GM10266 (cell line): ENCODE measurements around the gene WWOX.
"Not testable (repeated sequence)": the region's sequence is repeated elsewhere in the genome, so short reads cannot be mapped to it uniquely, and the experiment has no call there.

Experiments
- DNase-seq: peaks from one replicate; pipeline ENCODE4 v3.0.0; 2012; ENCODE audit errors: extremely low spot score
- TF ChIP-seq, protein P1 (sequence below): IDR thresholded peaks from 2 replicates; pipeline ENCODE4 v1.5.1; 2012; ENCODE audit warnings: mild to moderate bottlenecking, low read depth; ENCODE audit not compliant: control insufficient read depth, insufficient read depth; ENCODE audit errors: missing control alignments

Gene WWOX

GRCh38 chr16:78509965-78510364, 410.5 kb downstream of the WWOX start:
- TF ChIP-seq, protein P1, sequence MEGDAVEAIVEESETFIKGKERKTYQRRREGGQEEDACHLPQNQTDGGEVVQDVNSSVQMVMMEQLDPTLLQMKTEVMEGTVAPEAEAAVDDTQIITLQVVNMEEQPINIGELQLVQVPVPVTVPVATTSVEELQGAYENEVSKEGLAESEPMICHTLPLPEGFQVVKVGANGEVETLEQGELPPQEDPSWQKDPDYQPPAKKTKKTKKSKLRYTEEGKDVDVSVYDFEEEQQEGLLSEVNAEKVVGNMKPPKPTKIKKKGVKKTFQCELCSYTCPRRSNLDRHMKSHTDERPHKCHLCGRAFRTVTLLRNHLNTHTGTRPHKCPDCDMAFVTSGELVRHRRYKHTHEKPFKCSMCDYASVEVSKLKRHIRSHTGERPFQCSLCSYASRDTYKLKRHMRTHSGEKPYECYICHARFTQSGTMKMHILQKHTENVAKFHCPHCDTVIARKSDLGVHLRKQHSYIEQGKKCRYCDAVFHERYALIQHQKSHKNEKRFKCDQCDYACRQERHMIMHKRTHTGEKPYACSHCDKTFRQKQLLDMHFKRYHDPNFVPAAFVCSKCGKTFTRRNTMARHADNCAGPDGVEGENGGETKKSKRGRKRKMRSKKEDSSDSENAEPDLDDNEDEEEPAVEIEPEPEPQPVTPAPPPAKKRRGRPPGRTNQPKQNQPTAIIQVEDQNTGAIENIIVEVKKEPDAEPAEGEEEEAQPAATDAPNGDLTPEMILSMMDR, result no peak
- DNase-seq, result no peak

- TF ChIP-seq, protein P1, result no peak
- DNase-seq, result no peak
Measured at GRCh38 chr16:78510496-78510895, 411.0 kb downstream of the WWOX start.

DNA sequence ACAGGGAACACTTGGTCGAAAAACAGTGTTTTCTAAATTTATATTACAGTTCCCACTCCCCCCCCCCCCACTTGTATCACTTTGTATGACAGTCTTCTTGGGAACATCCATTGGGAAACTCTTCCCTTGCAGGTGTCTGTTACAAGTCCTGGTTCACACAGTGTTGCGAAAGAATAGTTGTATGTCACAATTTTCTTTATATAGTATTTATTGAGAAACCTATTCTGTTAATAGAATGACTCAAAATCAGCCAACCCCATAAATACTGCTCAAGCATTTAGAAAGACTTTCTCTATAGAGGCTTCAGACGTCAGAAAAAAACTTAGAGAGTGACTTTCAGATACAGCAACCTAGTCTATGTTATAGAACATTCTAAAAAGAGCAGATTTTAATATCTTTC, 414.4 kb downstream of the WWOX start:
- TF ChIP-seq, protein P1, result no peak
- DNase-seq, result no peak

GRCh38 chr16:78514888-78515287, 415.4 kb downstream of the WWOX start:
- not testable (repeated sequence) for DNase-seq

- TF ChIP-seq, protein P1, result no peak
- no peak for DNase-seq
Measured at GRCh38 chr16:78515421-78515820, 416.0 kb downstream of the WWOX start.

DNA sequence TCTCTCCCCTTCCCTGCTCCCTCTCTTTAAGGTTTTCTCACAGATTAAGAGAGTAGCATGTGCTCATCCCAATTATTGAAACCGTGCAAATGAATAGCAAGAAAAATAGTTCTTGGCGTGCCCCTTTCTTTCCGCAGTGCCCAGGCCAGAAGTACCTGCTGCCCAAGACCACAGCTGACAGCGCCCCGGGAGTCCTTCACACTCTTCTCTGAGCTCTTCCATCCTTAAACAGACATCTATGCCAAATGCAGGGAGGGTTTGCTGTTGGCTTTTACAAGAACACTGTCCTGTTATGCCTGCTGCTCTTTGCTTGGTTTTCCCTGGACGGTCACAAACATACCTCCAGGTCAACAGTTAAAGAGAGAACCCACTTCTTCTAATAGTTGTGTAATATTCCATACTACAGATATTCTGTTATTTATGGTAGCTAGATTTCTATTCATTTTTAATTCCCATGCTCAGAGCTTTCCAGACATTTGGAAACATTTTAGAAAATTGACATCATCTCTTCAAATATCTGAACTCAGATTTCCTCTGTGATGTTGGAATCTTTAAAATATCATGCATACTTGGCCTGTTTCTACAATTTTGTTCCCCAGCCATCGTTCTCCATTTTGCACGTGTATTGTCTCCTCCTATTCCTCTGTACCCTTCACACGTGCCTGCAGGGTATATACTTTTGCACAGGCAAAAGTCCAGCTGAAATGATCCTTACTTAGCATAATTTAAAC, 416.7 kb downstream of the WWOX start:
- TF ChIP-seq, protein P1, result no peak
- DNase-seq, result no peak

- TF ChIP-seq, protein P1, result no peak
- DNase-seq, result no peak
Measured at GRCh38 chr16:78519896-78520295, 420.4 kb downstream of the WWOX start.

- TF ChIP-seq, protein P1, result no peak
- no peak for DNase-seq
Measured at GRCh38 chr16:78520470-78520869, 421.0 kb downstream of the WWOX start.
